Measurements from ENCODE around the gene PUS1.

GRCh38 chr12:131990980-131991305 is 61.9 kb downstream of the PUS1 start:
- TF ChIP-seq, protein P1, sequence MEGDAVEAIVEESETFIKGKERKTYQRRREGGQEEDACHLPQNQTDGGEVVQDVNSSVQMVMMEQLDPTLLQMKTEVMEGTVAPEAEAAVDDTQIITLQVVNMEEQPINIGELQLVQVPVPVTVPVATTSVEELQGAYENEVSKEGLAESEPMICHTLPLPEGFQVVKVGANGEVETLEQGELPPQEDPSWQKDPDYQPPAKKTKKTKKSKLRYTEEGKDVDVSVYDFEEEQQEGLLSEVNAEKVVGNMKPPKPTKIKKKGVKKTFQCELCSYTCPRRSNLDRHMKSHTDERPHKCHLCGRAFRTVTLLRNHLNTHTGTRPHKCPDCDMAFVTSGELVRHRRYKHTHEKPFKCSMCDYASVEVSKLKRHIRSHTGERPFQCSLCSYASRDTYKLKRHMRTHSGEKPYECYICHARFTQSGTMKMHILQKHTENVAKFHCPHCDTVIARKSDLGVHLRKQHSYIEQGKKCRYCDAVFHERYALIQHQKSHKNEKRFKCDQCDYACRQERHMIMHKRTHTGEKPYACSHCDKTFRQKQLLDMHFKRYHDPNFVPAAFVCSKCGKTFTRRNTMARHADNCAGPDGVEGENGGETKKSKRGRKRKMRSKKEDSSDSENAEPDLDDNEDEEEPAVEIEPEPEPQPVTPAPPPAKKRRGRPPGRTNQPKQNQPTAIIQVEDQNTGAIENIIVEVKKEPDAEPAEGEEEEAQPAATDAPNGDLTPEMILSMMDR (IDR thresholded peaks at IDR 0.05; ENCODE audit: low read depth, low read length, poor library complexity, severe bottlenecking): no peak
- TF ChIP-seq EZH2phosphoT487 (IDR thresholded peaks at IDR 0.05; ENCODE audit: borderline replicate concordance, low read length): no peak

Measured in DOHH2 (cell line).